ENCODE results near the gene SYNGR2. TPM values are rescaled to one million over a fixed set of nuclear protein-coding genes. Genes with fewer than 3 reads are reported as not detected.

SYNGR2 gene
- total RNA-seq, 1 experiment from 2014 or later, result 169 TPM

DNA sequence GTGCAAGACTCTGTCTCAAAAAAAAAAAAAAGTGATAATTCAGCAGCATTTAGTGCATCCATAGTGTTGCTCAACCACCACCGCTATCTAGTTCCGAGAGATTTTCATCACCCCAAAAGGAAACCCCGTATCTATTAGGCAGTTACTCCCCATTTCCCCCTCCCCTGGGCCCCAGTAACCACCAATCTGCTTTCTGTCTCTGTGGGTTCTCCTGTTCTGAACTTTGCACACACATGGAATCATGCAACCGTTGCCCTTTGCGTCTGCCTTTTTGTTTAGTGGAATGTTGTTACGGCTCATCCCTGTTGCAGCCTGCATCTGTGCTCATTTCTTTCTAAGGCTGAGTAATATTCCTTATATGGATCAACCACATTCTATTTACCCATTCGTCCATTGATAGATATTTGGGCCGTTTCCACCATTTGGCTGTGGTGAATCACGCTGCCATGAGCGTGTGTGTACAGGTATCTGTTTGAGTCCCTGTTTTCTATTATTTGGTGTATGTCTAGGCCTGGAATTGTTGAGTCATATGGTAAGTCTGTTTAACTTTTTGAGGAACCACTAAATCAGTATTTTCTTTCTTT lies 8.7 kb upstream of the SYNGR2 start:
- no TSS peak for BruUV-seq (replicated peaks)

GRCh38 chr17:78163881-78164747 lies 4.3 kb upstream of the SYNGR2 start:
- intact Hi-C loops (cut with micrococcal nuclease; ENCODE audit: unreplicated experiment), result no loop called here
- POLR2A ChIA-PET, result no interaction called here
- Mint-ChIP-seq H3K27me3 (ENCODE audit: insufficient read depth, unreplicated experiment) (no peaks in the 10 kb centered on the region), H3K4me1 (ENCODE audit: low read depth, unreplicated experiment) (no peaks in the 10 kb centered on the region), H3K4me3 (ENCODE audit: unreplicated experiment) (no peak overlapping the region), H3K36me3 (ENCODE audit: insufficient read depth, unreplicated experiment) (peaks cover 11% of the 10 kb centered on the region), H3K9me3 (ENCODE audit: unreplicated experiment) (no peaks in the 10 kb centered on the region), H3K27ac (ENCODE audit: unreplicated experiment) (no peak overlapping the region)
- CTCF ChIA-PET, result no interaction called here
- Histone ChIP-seq H3K27me3 (replicated peaks; ENCODE audit: control insufficient read depth, insufficient read depth, low read length) (no peaks in the 10 kb centered on the region), H3K9me3 (no peaks in the 10 kb centered on the region), H3K36me3 (ENCODE audit: control insufficient read depth, insufficient read depth, low read length) (no peaks in the 10 kb centered on the region), H3K4me3 (ENCODE audit: low read depth, low read length) (no peak overlapping the region), H3K4me1 (no peaks in the 10 kb centered on the region; the same call in 1 of the 2 replicates)
- BruUV-seq (replicated peaks), result no TSS peak
- no peak for DNase-seq
- TF ChIP-seq, protein P1, sequence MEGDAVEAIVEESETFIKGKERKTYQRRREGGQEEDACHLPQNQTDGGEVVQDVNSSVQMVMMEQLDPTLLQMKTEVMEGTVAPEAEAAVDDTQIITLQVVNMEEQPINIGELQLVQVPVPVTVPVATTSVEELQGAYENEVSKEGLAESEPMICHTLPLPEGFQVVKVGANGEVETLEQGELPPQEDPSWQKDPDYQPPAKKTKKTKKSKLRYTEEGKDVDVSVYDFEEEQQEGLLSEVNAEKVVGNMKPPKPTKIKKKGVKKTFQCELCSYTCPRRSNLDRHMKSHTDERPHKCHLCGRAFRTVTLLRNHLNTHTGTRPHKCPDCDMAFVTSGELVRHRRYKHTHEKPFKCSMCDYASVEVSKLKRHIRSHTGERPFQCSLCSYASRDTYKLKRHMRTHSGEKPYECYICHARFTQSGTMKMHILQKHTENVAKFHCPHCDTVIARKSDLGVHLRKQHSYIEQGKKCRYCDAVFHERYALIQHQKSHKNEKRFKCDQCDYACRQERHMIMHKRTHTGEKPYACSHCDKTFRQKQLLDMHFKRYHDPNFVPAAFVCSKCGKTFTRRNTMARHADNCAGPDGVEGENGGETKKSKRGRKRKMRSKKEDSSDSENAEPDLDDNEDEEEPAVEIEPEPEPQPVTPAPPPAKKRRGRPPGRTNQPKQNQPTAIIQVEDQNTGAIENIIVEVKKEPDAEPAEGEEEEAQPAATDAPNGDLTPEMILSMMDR (IDR thresholded peaks at IDR 0.05; ENCODE audit: insufficient read depth in 1 of 2, low read depth in 1 of 2, low read length in 1 of 2, severe bottlenecking in 1 of 2, unreplicated experiment in 1 of 2), result no peak

More for the DNA sequence above, 8.7 kb upstream of the SYNGR2 start:
- no peaks in the 10 kb centered on the region for H3K4me1 ChIP-seq
- Mint-ChIP-seq H3K36me3 (ENCODE audit: insufficient read depth, unreplicated experiment) (peaks cover 7% of the 10 kb centered on the region), H3K27me3 (ENCODE audit: insufficient read depth, unreplicated experiment) (no peaks in the 10 kb centered on the region), H3K4me1 (ENCODE audit: low read depth, unreplicated experiment) (no peaks in the 10 kb centered on the region), H3K27ac (ENCODE audit: unreplicated experiment) (no peak overlapping the region), H3K9me3 (ENCODE audit: unreplicated experiment) (no peaks in the 10 kb centered on the region), H3K4me3 (ENCODE audit: unreplicated experiment) (no peak overlapping the region)
- ChIA-PET POLR2A (no interaction called here), CTCF (no interaction called here)
- TF ChIP-seq, protein P1 (IDR thresholded peaks at IDR 0.05; ENCODE audit: insufficient read depth in 1 of 2, low read depth in 1 of 2, low read length in 1 of 2, severe bottlenecking in 1 of 2, unreplicated experiment in 1 of 2), result no peak
- intact Hi-C loops (cut with micrococcal nuclease; ENCODE audit: unreplicated experiment), result no loop called here
- DNase-seq, result no peak
- no peaks in the 10 kb centered on the region for H3K36me3 ChIP-seq (ENCODE audit: control insufficient read depth, insufficient read depth, low read length)
- no peaks in the 10 kb centered on the region for H3K9me3 ChIP-seq
- H3K27me3 ChIP-seq (replicated peaks; ENCODE audit: control insufficient read depth, insufficient read depth, low read length), result no peaks in the 10 kb centered on the region
- H3K4me3 ChIP-seq (ENCODE audit: low read depth, low read length), result no peak overlapping the region

DNA sequence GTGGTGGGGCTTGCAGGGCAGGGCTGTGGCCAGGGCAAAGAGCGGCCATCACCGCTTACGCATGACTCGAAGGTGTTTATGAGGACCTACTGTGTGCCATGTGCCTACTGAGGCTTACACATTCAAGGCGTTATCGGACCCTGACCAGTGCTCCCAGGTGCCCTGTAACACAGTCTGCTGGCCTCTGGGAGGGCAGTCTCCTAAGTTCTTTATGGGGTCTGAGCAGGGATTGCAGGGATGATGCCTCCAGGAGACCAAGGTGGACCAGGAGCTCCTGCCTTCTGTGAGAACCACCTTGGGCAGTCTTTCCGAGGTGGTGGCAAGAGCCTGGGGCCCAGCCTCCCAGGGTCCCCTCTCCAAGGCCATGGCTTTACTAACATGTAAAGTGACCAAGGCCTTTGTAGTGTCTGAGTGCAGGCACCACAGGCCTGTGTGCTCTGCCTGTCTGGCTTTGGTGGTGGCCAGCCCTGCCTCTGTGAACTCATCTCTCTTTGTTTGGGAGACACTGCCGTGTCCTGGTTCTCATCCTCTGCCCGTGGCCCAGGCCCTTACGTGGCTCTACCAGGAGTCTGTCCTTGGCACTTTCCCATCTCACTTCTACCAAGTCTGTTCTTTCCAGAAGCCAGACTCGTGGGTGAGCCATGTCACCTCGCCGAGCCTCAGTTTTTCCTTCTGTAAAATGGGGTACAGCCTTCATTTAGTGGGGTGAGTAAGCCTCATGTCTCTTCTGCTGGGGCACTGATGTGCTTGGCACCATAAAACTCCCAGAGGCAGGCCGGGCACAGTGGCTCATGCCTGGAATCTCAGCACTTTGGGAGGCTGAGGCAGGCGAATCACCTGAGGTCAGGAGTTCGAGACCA lies 3.4 kb upstream of the SYNGR2 start:
- H3K4me3 Mint-ChIP-seq (ENCODE audit: unreplicated experiment), result no peak overlapping the region
- TF ChIP-seq, protein P1 (IDR thresholded peaks at IDR 0.05; ENCODE audit: insufficient read depth in 1 of 2, low read depth in 1 of 2, low read length in 1 of 2, severe bottlenecking in 1 of 2, unreplicated experiment in 1 of 2), result no peak
- H3K36me3 ChIP-seq (ENCODE audit: control insufficient read depth, insufficient read depth, low read length), result no peaks in the 10 kb centered on the region
- no peaks in the 10 kb centered on the region for H3K27me3 ChIP-seq (replicated peaks; ENCODE audit: control insufficient read depth, insufficient read depth, low read length)
- no peaks in the 10 kb centered on the region for H3K27me3 Mint-ChIP-seq (ENCODE audit: insufficient read depth, unreplicated experiment)
- DNase-seq, result no peak
- CTCF ChIA-PET, result no interaction called here
- intact Hi-C loops (cut with micrococcal nuclease; ENCODE audit: unreplicated experiment), result loop anchor here (5.0 kb wide), 1 partner anchor 38 kb away; the partner anchor contains the start of gene TMC6
- H3K36me3 Mint-ChIP-seq (ENCODE audit: insufficient read depth, unreplicated experiment), result peaks cover 20% of the 10 kb centered on the region
- H3K4me1 Mint-ChIP-seq (ENCODE audit: low read depth, unreplicated experiment), result no peaks in the 10 kb centered on the region
- H3K4me3 ChIP-seq (ENCODE audit: low read depth, low read length), result no peak overlapping the region
- no peak overlapping the region for H3K27ac Mint-ChIP-seq (ENCODE audit: unreplicated experiment)
- H3K4me1 ChIP-seq, result peaks cover 8% of the 10 kb centered on the region
- no peaks in the 10 kb centered on the region for H3K9me3 ChIP-seq
- H3K9me3 Mint-ChIP-seq (ENCODE audit: unreplicated experiment), result no peaks in the 10 kb centered on the region
- no TSS peak for BruUV-seq (replicated peaks)
- POLR2A ChIA-PET, result no interaction called here
